GM19438 (cell line): ENCODE results near the gene VAMP5.
"Not testable (repeated sequence)": the region's sequence is repeated elsewhere in the genome, so short reads cannot be mapped to it uniquely, and the experiment has no call there.

Experiments
- ATAC-seq: cut with Tn5 transposase; IDR thresholded peaks from one replicate; pipeline ENCODE4 v1.9.1; 2021; ENCODE audit warnings: low read depth; ENCODE audit not compliant: unreplicated experiment

The VAMP5 gene

DNA sequence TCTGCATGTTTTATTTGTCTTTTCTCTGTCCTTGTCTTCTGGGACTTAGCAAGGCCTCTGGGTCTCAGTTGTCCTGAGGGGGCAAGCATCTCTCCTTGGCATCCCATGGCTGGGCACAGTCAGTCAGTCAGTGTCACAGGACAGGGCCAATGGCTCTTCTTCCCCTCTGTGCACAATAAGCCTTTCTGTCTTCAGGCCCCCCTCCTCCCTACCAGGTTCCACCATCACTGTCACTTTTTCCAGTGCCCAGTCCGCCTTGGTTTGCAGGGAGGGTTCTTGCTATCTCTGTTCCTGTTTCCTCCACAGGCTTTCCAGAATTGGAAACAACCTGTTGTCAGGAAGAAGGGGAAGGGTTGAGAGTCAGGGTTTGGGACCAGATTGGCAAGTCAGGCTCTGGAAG, 1.7 kb upstream of the VAMP5 start:
- no peak for ATAC-seq

GRCh38 chr2:85583667-85584353, 421 bp upstream of the VAMP5 start:
- ATAC-seq: no peak

- ATAC-seq: no peak
Measured at GRCh38 chr2:85584857-85585780, 888 bp downstream of the VAMP5 start.

- ATAC-seq: no peak
Measured at GRCh38 chr2:85585781-85586105, 1.5 kb downstream of the VAMP5 start.

DNA sequence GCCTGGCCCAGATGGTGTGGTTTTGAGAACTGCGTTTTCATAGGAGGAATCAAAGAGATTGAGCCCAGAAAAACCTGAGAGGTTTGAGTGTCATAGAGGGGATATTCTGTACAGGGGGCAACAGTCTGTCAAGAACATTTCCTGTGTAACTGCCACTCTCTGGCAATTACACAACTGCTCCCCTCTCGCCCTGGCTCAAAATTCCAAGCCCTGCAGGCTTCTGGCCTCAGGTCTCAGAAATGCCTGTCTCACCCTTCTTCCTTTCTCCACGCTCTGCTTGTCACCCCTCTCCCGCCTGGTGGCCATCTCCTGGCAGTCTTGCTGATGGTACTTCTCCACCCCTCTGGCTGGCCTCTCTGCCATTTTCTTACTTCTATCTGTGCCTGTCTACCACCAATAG, 4.0 kb downstream of the VAMP5 start:
- no peak for ATAC-seq

DNA sequence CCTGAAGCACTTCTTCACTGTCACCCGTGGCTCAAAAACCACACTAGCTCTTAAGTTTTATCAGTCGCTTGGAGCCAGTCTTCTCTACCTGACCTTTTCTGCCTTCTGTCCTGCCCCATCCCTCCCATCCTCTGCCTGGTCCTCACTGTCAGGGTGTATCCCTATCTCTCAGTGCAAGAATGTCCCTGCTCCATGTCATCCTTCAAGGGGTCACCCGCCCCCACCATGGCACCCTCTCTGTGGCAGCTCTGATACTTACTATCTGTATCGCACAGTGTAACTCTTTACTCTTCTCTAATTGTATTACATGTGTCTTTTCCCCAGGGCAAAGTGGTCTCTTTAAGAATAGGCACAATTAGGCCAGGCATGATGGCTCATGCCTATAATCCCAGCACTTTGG, 4.4 kb downstream of the VAMP5 start:
- no peak for ATAC-seq

DNA sequence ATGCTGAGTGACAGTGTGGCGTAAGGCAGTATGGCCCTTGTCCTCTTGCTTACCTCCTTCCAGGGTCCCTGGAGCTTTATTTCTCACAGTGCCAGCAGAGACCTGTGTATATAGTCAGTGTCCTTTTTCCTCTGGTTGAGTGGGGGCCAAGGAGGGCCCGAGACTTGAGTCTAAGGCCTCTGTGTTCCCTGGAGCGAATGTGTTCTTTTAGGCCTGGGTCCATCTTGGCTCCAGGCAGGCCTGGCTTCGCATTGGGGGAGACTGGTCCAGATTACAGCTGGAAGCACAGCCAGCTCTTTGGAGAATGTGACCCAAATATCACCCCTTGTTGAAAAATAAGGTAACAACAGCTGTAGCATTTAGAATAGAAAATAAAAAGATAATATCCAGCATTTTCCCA, 5.0 kb downstream of the VAMP5 start:
- no peak for ATAC-seq

GRCh38 chr2:85589982-85590791, 6.0 kb downstream of the VAMP5 start:
- ATAC-seq: no peak

DNA sequence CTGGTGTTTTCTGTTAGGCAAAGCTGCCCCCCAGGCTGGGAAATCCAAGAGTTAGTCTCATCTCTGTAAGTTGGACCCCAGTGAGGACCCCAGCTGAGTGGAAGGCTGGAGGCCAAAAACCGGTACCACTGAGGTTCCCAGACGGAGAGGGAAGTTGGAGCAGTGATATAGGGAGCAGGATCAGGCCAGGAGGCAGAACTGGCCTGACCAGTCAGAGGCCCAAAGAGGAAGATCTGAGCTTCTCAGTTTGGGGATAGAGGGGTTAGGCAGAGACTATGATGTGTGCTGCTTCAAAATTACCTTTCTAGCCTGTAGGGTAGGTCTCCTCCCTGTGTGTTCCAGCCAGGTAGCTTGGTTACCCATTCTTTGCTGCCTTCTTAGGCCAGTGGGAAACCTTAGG, 6.7 kb downstream of the VAMP5 start:
- no peak for ATAC-seq

DNA sequence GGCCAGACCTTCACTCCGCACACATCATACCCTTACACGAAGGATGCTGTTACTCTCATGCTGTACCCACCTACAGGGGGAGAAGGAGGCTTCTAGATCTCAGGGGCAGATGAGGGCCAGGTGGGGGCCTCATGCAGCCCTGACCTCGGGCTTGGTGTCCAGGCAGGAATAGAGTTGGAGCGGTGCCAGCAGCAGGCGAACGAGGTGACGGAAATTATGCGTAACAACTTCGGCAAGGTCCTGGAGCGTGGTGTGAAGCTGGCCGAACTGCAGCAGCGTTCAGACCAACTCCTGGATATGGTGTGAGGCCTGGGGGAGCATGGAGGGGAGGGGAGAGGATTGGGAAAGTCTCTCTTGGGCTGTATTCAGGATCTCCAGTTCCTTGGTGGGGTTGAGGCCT, 7.3 kb downstream of the VAMP5 start:
- ATAC-seq: no peak

DNA sequence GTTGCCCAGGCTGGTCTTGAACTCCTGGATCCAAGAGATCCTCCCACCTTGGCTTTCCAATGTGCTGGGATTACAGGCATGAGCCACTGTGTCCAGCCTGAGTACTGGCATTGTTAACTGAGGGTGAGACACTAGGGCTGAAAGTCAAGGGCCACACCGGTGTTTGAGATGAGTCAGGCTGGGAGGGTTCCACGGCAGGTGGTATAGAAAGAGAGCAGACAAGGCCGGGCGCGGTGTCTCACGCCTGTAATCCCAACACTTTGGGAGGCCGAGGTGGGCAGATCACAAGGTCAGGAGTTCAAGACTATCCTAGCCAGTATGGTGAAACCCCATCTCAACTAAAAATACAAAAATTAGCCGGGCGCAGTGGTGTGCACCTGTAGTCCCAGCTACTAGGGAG, 8.1 kb downstream of the VAMP5 start:
- not testable (repeated sequence) for ATAC-seq

DNA sequence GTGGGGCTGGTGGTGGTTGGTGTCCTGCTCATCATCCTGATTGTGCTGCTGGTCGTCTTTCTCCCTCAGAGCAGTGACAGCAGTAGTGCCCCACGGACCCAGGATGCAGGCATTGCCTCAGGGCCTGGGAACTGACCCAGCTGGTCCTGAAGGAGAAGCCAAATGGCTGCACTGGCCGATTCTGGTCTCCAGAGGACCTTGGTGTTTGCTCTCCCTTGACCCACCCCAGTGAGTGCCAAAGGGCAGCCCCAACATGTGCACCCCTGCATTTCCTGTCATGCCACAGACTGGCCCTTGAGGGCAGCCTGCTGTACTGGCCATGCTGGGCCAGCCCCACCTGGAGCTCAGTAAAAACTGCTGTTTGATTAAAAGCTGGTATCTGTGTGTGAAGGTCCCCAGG, 8.8 kb downstream of the VAMP5 start:
- no peak for ATAC-seq

- ATAC-seq: peak; percentile 2
Measured at GRCh38 chr2:85594715-85595300, 10.6 kb downstream of the VAMP5 start.

DNA sequence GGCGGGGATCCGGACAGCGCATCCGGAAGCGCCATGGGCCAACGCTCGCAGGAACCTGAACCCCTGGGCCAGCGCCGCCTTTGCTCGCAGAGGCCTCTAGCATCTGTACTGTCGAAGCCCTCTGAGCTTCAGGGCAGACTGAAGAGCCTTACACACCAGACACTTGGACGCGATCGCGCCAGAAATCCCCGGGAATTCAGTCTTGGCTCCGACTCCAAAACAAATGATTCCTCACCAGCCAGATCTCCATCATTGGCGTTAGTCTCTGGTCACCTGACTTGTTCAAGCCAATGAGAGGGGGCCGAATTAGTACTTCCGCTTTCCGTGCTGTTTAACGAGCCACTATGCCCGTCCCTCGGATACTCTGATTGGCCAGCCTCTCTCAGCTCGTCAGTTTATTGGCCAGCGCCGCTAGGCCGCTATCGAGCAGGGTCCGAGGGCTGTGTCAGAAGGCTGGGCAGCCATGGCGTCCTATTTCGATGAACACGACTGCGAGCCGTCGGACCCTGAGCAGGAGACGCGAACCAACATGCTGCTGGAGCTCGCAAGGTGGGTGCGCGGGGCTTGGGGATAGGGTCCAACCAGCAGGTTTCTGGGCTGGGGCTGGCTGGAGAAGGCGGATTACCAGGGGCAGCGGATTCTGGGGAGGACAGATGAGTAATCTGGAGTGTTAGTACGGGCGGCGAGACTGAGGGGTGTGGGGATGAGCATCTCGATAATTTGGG, 11.2 kb downstream of the VAMP5 start, which contains the start of gene RNF181:
RNF181 (plus strand) TSS at position 445 of the 725 bp plus-strand sequence; CDS start at position 464, 19 bp downstream.
- ATAC-seq: peak; percentile 98

GRCh38 chr2:85596026-85596333, 11.7 kb downstream of the VAMP5 start:
- no peak for ATAC-seq

- no peak for ATAC-seq
Measured at GRCh38 chr2:85596486-85597143, 12.4 kb downstream of the VAMP5 start.

DNA sequence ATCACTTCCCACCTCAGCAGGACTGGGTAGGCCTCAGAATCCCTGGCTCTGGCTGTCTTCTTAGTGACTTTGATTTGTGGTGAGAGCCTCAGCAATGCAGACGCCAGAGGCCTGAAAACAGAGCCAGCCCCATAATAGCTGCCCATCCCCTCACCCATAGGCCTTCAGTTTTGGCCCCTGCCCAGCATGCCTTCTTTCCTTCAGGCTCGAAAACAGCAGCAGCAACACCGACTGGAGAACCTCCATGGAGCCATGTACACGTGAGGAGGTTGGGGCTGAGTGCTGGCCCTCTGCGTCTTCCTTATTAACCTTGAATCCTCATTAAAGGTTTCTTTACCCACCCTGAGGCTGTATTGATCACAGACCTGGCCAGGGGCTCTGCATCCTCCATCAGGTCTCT, 13.0 kb downstream of the VAMP5 start:
- no peak for ATAC-seq

DNA sequence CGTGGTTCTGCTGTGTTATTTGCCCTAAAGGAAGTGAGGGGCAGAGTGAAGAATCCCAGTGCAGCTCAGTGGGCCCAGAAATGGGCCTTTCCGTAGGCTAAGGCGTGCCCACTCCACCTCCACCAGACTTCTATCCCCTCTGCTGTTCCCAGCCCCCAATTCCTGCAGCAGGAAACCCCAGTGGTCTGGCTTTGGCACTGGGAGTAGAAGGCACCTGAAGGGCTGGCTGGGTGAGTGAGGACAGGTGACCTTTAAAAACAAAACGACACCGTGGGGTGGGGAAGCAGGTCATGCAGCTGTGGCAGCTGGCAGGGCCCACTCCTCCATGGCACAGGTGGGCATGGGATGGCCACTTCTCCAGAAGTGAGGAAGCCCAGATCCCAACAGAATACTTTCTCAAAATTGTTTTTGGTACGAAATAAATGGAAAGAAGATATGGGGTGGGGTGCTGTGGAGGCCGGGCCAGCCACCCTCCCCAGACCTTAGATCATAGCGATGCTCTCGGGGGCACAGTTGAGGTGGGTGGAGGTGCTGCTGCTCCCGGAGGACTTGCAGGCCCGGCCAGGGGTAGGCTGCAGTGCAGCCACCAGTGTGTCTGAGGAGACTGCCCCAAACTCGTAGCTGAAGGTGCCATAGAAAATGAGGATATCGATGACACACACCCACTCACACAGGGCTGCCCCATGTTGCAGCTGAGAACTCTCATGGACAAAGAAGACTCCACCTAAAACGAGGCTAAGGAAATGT, 14.5 kb downstream of the VAMP5 start:
- no peak for ATAC-seq
